CD4-positive, CD25-positive, alpha-beta regulatory T cell (primary cell): Measurements from ENCODE around the gene GNAT2. TPM values are rescaled to one million over a fixed set of nuclear protein-coding genes. Genes with fewer than 3 reads are reported as not detected.

Experiments
- ATAC-seq, 2 donors: fragments of 150-1000 bp; cut with Tn5 transposase; one replicate each; pipeline ENCODE4 v1.10.0; 2021; ENCODE audit warnings: low read depth in 2 of 2, moderate number of reproducible peaks in 2 of 2, moderate library complexity in 1 of 2
- DNase-seq, 3 donors: peaks; one replicate each; pipeline versions ENCODE4 v3.0.0 to v3.0.0-alpha.2; 2012 to 2022; ENCODE audit warnings: mixed read lengths in 1 of 3
- H3K27ac ChIP-seq: one replicate; pipeline ENCODE4 v1.7.0; 2013; ENCODE audit warnings: mild to moderate bottlenecking, low read length; ENCODE audit not compliant: insufficient read depth, poor library complexity, severe bottlenecking
- H3K27me3 ChIP-seq: one replicate; pipeline ENCODE4 v1.7.0; 2013; ENCODE audit warnings: low read length; ENCODE audit not compliant: control insufficient read depth, insufficient read depth
- H3K36me3 ChIP-seq: one replicate; pipeline ENCODE4 v1.7.0; 2013; ENCODE audit warnings: mild to moderate bottlenecking, low read length, moderate library complexity; ENCODE audit not compliant: control insufficient read depth, insufficient read depth
- H3K4me1 ChIP-seq: 2 replicates; pipeline ENCODE4 v1.7.0; 2013; ENCODE audit warnings: mild to moderate bottlenecking, low read length; ENCODE audit not compliant: insufficient read depth, control insufficient read depth, poor library complexity, severe bottlenecking
- H3K4me3 ChIP-seq: one replicate; pipeline ENCODE4 v1.7.0; 2013; ENCODE audit warnings: low read depth, mild to moderate bottlenecking, low read length, moderate library complexity
- H3K9me3 ChIP-seq, 2 experiments: 1 replicate in 1 of 2; 2 replicates in 1 of 2; pipeline ENCODE4 v1.7.0; 2013; ENCODE audit warnings: low read length in 2 of 2, mild to moderate bottlenecking in 1 of 2, moderate library complexity in 1 of 2; ENCODE audit not compliant: control insufficient read depth in 2 of 2
- H3K27ac Mint-ChIP-seq, 3 donors: one replicate each; pipeline ENCODE4 v1.8.0; 2020 to 2022; ENCODE audit warnings: mild to moderate bottlenecking in 3 of 3, mixed read lengths in 3 of 3, moderate library complexity in 2 of 3
- H3K27me3 Mint-ChIP-seq: one replicate; pipeline ENCODE4 v1.8.0; 2022; ENCODE audit warnings: mild to moderate bottlenecking, mixed read lengths
- H3K36me3 Mint-ChIP-seq: one replicate; pipeline ENCODE4 v1.8.0; 2020; ENCODE audit warnings: mixed read lengths
- H3K4me1 Mint-ChIP-seq, 4 donors: one replicate each; pipeline ENCODE4 v1.8.0; 2020 to 2022; ENCODE audit warnings: mixed read lengths in 4 of 4, mild to moderate bottlenecking in 1 of 4
- H3K4me3 Mint-ChIP-seq, 4 donors: one replicate each; pipeline ENCODE4 v1.8.0; 2020 to 2022; ENCODE audit warnings: mild to moderate bottlenecking in 4 of 4, mixed read lengths in 4 of 4, moderate library complexity in 3 of 4
- H3K9me3 Mint-ChIP-seq, 7 donors: one replicate each; pipeline ENCODE4 v1.8.0; 2020 to 2022; ENCODE audit warnings: mixed read lengths in 7 of 7, mild to moderate bottlenecking in 3 of 7, moderate library complexity in 2 of 7
- polyA plus RNA-seq, 4 donors: library from polyadenylated mRNA; unstranded; fragments of 300-500 nt; fragmentation: Illumina TruSeq; gene quantifications; one replicate each; pipeline ENCODE4 v1.2.3, GENCODE V29; 2021
- total RNA-seq: library from RNA; stranded (reverse); gene quantifications from one replicate; pipeline ENCODE4 v1.2.3, GENCODE V29; 2022

The GNAT2 gene
- total and polyA plus RNA-seq, 5 donors from 2014 or later, result 0.40 TPM; not detected in 4

DNA sequence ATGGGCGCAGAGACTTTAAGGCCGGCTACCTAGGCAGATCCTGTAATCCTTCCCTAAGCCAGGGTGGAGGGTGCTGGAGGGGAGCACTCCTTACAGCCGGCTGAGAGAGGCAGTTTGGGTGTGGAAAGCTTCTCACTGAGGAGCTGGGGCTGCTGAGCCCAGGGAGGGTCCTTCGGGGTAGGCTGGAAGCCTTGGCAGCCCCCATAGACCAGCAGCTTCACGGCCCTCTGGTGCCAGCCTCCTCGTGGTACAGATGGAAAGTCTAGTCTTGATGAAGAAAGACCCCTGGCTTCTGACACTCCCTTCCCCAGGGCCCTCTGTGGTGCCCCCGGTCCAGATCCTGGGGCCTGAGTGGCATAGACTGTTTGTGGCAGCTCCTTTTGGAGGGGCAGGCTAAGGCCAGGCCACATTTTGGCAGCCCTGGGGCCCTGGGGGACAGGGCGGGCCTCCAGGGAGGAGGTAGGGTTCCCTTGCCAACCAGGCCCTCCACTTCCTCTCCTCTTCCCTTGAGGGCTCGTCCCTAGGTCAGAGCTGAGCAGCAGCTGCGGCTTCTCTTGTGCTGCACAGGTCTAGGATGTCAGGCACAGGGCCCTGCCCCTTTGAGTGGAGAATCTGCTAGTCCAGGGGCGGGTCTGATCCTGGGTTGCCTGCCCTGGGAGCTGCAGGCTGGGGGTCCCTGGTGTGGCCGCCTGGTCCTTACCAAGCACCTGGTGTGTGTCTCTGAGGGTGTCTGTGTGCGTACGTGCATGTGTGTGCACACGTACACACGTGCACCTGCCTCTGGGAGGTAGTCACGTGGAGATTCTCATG, 5.0 kb upstream of the GNAT2 start:
- H3K4me3 ChIP-seq, result no peak overlapping the region
- H3K4me1 Mint-ChIP-seq, result peaks cover 1 to 52% (median 25%) of the 10 kb centered on the region in 4 donors
- peaks cover 48% of the 10 kb centered on the region for H3K4me1 ChIP-seq
- no peak for ATAC-seq
- peak overlapping the region in 3 of 4 donors; percentile 24 to 58 (median 48) for H3K4me3 Mint-ChIP-seq
- H3K36me3 Mint-ChIP-seq, result peaks cover 15% of the 10 kb centered on the region
- H3K27ac ChIP-seq, result no peak overlapping the region
- H3K27me3 ChIP-seq, result no peaks in the 10 kb centered on the region
- H3K9me3 ChIP-seq, result no peaks in the 10 kb centered on the region
- no peaks in the 10 kb centered on the region for H3K9me3 Mint-ChIP-seq
- peak in 1 of 3 donors; percentile 51 for DNase-seq
- peaks cover 4% of the 10 kb centered on the region for H3K27me3 Mint-ChIP-seq
- H3K36me3 ChIP-seq, result peaks cover 26% of the 10 kb centered on the region
- peak overlapping the region; percentile 52 to 96 (median 76) for H3K27ac Mint-ChIP-seq

GRCh38 chr1:109623601-109624161, 4.3 kb upstream of the GNAT2 start:
- Mint-ChIP-seq H3K27me3 (peaks cover 4% of the 10 kb centered on the region), H3K4me1 (peaks cover 7 to 59% (median 32%) of the 10 kb centered on the region in 4 donors), H3K4me3 (peak overlapping the region; percentile 48 to 99 (median 80)), H3K9me3 (no peaks in the 10 kb centered on the region), H3K27ac (peak overlapping the region; percentile 87 to 96 (median 88)), H3K36me3 (peaks cover 16% of the 10 kb centered on the region)
- H3K36me3 ChIP-seq, result peaks cover 20% of the 10 kb centered on the region
- H3K27ac ChIP-seq, result peak overlapping the region; percentile 28
- ATAC-seq (no peak), DNase-seq (no peak)
- H3K27me3 ChIP-seq, result no peaks in the 10 kb centered on the region
- no peaks in the 10 kb centered on the region for H3K9me3 ChIP-seq
- H3K4me3 ChIP-seq, result no peak overlapping the region
- peaks cover 54% of the 10 kb centered on the region for H3K4me1 ChIP-seq

DNA sequence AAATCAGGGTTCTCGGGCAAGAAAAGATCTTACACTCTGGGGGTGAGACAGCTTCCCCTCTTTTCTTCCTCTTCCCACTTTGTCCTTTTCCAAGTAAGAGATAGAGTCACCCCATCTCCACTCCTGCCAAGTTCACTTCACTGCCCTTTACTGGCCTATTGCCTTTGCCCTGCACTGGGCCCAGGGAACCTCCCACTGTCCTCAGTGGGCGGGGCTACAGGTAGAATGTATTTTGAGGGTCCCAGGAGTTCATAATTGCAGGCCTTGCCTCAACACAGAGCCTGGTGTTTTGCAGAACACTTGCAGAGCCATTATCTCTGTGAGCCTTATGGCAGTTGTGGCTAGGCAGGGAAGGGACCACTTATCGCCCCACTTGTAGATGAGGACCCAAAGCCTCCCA, 3.5 kb upstream of the GNAT2 start:
- Histone ChIP-seq H3K9me3 (no peaks in the 10 kb centered on the region), H3K27me3 (no peaks in the 10 kb centered on the region), H3K27ac (peak overlapping the region; percentile 28), H3K4me1 (peaks cover 54% of the 10 kb centered on the region), H3K36me3 (peaks cover 12% of the 10 kb centered on the region), H3K4me3 (no peak overlapping the region)
- H3K4me3 Mint-ChIP-seq, result peak overlapping the region; percentile 18 to 99 (median 97)
- H3K27me3 Mint-ChIP-seq, result peaks cover 4% of the 10 kb centered on the region
- H3K9me3 Mint-ChIP-seq, result no peaks in the 10 kb centered on the region
- H3K27ac Mint-ChIP-seq, result peak overlapping the region; percentile 80 to 96 (median 85)
- no peak for ATAC-seq
- no peak for DNase-seq
- H3K36me3 Mint-ChIP-seq, result peaks cover 10% of the 10 kb centered on the region
- peaks cover 7 to 62% (median 35%) of the 10 kb centered on the region in 4 donors for H3K4me1 Mint-ChIP-seq

- H3K4me1 ChIP-seq, result peaks cover 54% of the 10 kb centered on the region
- DNase-seq (no peak), ATAC-seq (no peak)
- Mint-ChIP-seq H3K4me3 (peak overlapping the region; percentile 96 to 99 (median 97)), H3K36me3 (peaks cover 5% of the 10 kb centered on the region), H3K9me3 (no peaks in the 10 kb centered on the region), H3K27ac (peak overlapping the region; percentile 64 to 96 (median 94)), H3K27me3 (peaks cover 4% of the 10 kb centered on the region), H3K4me1 (peaks cover 7 to 67% (median 38%) of the 10 kb centered on the region in 4 donors)
- no peaks in the 10 kb centered on the region for H3K9me3 ChIP-seq
- H3K36me3 ChIP-seq, result peaks cover 6% of the 10 kb centered on the region
- no peaks in the 10 kb centered on the region for H3K27me3 ChIP-seq
- H3K27ac ChIP-seq, result peak overlapping the region; percentile 85
- H3K4me3 ChIP-seq, result peak overlapping the region; percentile 84
Observed at GRCh38 chr1:109622137-109622892, 2.9 kb upstream of the GNAT2 start.

- no peaks in the 10 kb centered on the region for H3K9me3 ChIP-seq
Observed at GRCh38 chr1:109621379-109622136, 2.1 kb upstream of the GNAT2 start.

GRCh38 chr1:109620841-109621286, 1.4 kb upstream of the GNAT2 start:
- Histone ChIP-seq H3K27ac (peak overlapping the region; percentile 85), H3K4me3 (peak overlapping the region; percentile 84), H3K36me3 (no peaks in the 10 kb centered on the region), H3K27me3 (no peaks in the 10 kb centered on the region), H3K9me3 (no peaks in the 10 kb centered on the region), H3K4me1 (peaks cover 54% of the 10 kb centered on the region)
- ATAC-seq (peak; percentile 93 to 96), DNase-seq (peak; percentile 94 to 96 (median 96))
- peaks cover 4% of the 10 kb centered on the region for H3K27me3 Mint-ChIP-seq
- H3K4me3 Mint-ChIP-seq, result peak overlapping the region; percentile 96 to 99 (median 97)
- peaks cover 7 to 75% (median 46%) of the 10 kb centered on the region in 4 donors for H3K4me1 Mint-ChIP-seq
- H3K36me3 Mint-ChIP-seq, result peaks cover 5% of the 10 kb centered on the region
- peak overlapping the region; percentile 86 to 98 (median 96) for H3K27ac Mint-ChIP-seq
- no peaks in the 10 kb centered on the region for H3K9me3 Mint-ChIP-seq

More at GRCh38 chr1:109621379-109622136, 2.1 kb upstream of the GNAT2 start:
- DNase-seq (peak in 1 of 3 donors; percentile 24), ATAC-seq (no peak)
- Histone ChIP-seq H3K27ac (peak overlapping the region; percentile 85), H3K36me3 (no peaks in the 10 kb centered on the region), H3K4me1 (peaks cover 54% of the 10 kb centered on the region), H3K27me3 (no peaks in the 10 kb centered on the region), H3K4me3 (peak overlapping the region; percentile 84)
- Mint-ChIP-seq H3K4me3 (peak overlapping the region; percentile 96 to 99 (median 97)), H3K27ac (peak overlapping the region; percentile 64 to 96 (median 94)), H3K27me3 (peaks cover 4% of the 10 kb centered on the region), H3K9me3 (no peaks in the 10 kb centered on the region), H3K36me3 (peaks cover 5% of the 10 kb centered on the region), H3K4me1 (peaks cover 7 to 71% (median 42%) of the 10 kb centered on the region in 4 donors)

- peaks cover 4% of the 10 kb centered on the region for H3K27me3 Mint-ChIP-seq
- H3K27me3 ChIP-seq, result no peaks in the 10 kb centered on the region
- H3K4me3 ChIP-seq, result peak overlapping the region; percentile 83
- no peaks in the 10 kb centered on the region for H3K9me3 ChIP-seq
- peak overlapping the region; percentile 85 for H3K27ac ChIP-seq
- peak overlapping the region; percentile 86 to 98 (median 96) for H3K27ac Mint-ChIP-seq
- peaks cover 54% of the 10 kb centered on the region for H3K4me1 ChIP-seq
- H3K36me3 Mint-ChIP-seq, result peaks cover 5% of the 10 kb centered on the region
- ATAC-seq (no peak), DNase-seq (no peak)
- H3K36me3 ChIP-seq, result no peaks in the 10 kb centered on the region
- no peaks in the 10 kb centered on the region for H3K9me3 Mint-ChIP-seq
- peaks cover 7 to 71% (median 48%) of the 10 kb centered on the region in 4 donors for H3K4me1 Mint-ChIP-seq
- peak overlapping the region; percentile 96 to 99 (median 97) for H3K4me3 Mint-ChIP-seq
Observed at GRCh38 chr1:109620401-109620791, 980 bp upstream of the GNAT2 start.
